SK-N-SH treated with all-trans-retinoic acid at 6 μM for 48 hours (cell line): ENCODE data around the gene MRPL11.

Source experiments
- ATAC-seq: fragments of 200-7000 bp; cut with Tn5 transposase; 3 replicates; pipeline ENCODE4 v1.9.1; 2020; ENCODE audit warnings: mild to moderate bottlenecking, moderate library complexity
- ARNTL ChIP-seq: fragments of 450-650 bp; formaldehyde crosslinking; IDR thresholded peaks from 2 replicates; pipeline ENCODE4 v1.5.0; 2020; ENCODE audit warnings: low read depth, mild to moderate bottlenecking, moderate library complexity, borderline replicate concordance
- CSDC2 ChIP-seq: fragments of 250-450 bp; sonication (Bioruptor Pico); IDR thresholded peaks from 2 replicates; pipeline ENCODE4 v1.5.0; 2020; ENCODE audit warnings: mild to moderate bottlenecking, moderate library complexity
- ESRRG ChIP-seq: fragments of 250-450 bp; sonication (Bioruptor Pico); IDR thresholded peaks from 2 replicates; pipeline ENCODE4 v1.6.1; 2021; ENCODE audit warnings: mild to moderate bottlenecking
- ISL1 ChIP-seq: fragments of 250-450 bp; sonication (Bioruptor Pico); IDR thresholded peaks from 2 replicates; pipeline ENCODE4 v2.1.2; 2022; ENCODE audit warnings: mild to moderate bottlenecking, moderate library complexity
- OSR1 ChIP-seq: fragments of 250-450 bp; sonication (Bioruptor Pico); IDR thresholded peaks from 2 replicates; pipeline ENCODE4 v1.8.0; 2022; ENCODE audit warnings: moderate library complexity, mild to moderate bottlenecking, inconsistent platforms
- PPARA ChIP-seq: fragments of 250-450 bp; sonication (Bioruptor Pico); IDR thresholded peaks from 2 replicates; pipeline ENCODE4 v1.5.0; 2020; ENCODE audit warnings: mild to moderate bottlenecking, borderline replicate concordance
- RARB ChIP-seq: fragments of 250-450 bp; sonication (Bioruptor Pico); IDR thresholded peaks from 2 replicates; pipeline ENCODE4 v1.8.0; 2021; ENCODE audit warnings: mild to moderate bottlenecking, moderate library complexity
- SNAI2 ChIP-seq: fragments of 250-450 bp; sonication (Bioruptor Pico); IDR thresholded peaks from 2 replicates; pipeline ENCODE4 v1.5.0; 2020; ENCODE audit warnings: mild to moderate bottlenecking, moderate library complexity
- TCF4 ChIP-seq: fragments of 250-450 bp; sonication (Bioruptor Pico); IDR thresholded peaks from 2 replicates; pipeline ENCODE4 v1.8.0; 2021; ENCODE audit warnings: mild to moderate bottlenecking, moderate library complexity, borderline replicate concordance
- ZC3H10 ChIP-seq: fragments of 250-450 bp; sonication (Bioruptor Pico); IDR thresholded peaks from 2 replicates; pipeline ENCODE4 v1.5.1; 2021; ENCODE audit warnings: mild to moderate bottlenecking, moderate library complexity
- ZFP3 ChIP-seq: fragments of 250-450 bp; sonication (Bioruptor Pico); IDR thresholded peaks from 2 replicates; pipeline ENCODE4 v1.5.0; 2020; ENCODE audit warnings: mild to moderate bottlenecking, moderate library complexity
- ZNF565 ChIP-seq: fragments of 450-650 bp; formaldehyde crosslinking; conservative IDR thresholded peaks from 2 replicates; pipeline ENCODE4 v1.5.0; 2020; ENCODE audit warnings: low read depth, mild to moderate bottlenecking, moderate library complexity
- ZNF70 ChIP-seq: fragments of 450-650 bp; formaldehyde crosslinking; IDR thresholded peaks from 2 replicates; pipeline ENCODE4 v1.5.0; 2020; ENCODE audit warnings: mild to moderate bottlenecking, moderate library complexity
- TF ChIP-seq, protein P1 (sequence below): fragments of 250-450 bp; sonication (Bioruptor Pico); IDR thresholded peaks from 2 replicates; pipeline ENCODE4 v1.8.0; 2020; ENCODE audit warnings: mild to moderate bottlenecking, moderate library complexity, borderline replicate concordance
- TF ChIP-seq, protein P2 (sequence below): fragments of 250-450 bp; sonication (Bioruptor Pico); IDR thresholded peaks from 2 replicates; pipeline ENCODE4 v1.8.0; 2021; ENCODE audit warnings: low read depth, mild to moderate bottlenecking, moderate library complexity, borderline replicate concordance
- TF ChIP-seq, protein P3 (sequence below): fragments of 250-450 bp; sonication (Bioruptor Pico); IDR thresholded peaks from 2 replicates; pipeline ENCODE4 v1.5.1; 2020; ENCODE audit warnings: low read depth, mild to moderate bottlenecking, moderate library complexity
- TF ChIP-seq, protein P4 (sequence below): fragments of 250-450 bp; sonication (Bioruptor Pico); IDR thresholded peaks from 2 replicates; pipeline ENCODE4 v1.5.0; 2020; ENCODE audit warnings: mild to moderate bottlenecking, moderate library complexity
- TF ChIP-seq, protein P5 (sequence below): fragments of 250-450 bp; sonication (Bioruptor Pico); IDR thresholded peaks from 2 replicates; pipeline ENCODE4 v1.5.1; 2021; ENCODE audit warnings: mild to moderate bottlenecking, moderate library complexity

The MRPL11 gene

DNA sequence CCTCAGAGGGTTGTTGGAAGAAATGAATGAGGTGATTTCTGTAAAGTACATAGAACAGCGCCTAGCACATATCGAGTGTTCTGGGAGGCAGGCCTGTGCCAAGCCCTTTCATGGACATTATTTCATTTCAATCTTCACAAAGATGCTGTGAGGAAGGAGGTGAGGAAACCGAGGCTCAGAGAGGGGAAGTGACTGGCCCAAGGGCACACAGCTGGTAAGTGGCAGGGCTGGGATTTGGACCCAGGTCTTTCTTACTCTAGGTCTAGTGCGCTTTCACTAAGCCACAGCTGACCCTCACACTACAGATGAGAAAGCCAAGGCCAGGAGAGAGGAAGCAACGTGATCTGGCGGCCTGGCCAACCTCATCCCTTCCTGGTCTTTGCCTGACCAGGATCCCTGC, 30.0 kb upstream of the MRPL11 start:
- no peak for ATAC-seq
- no peak for TF ChIP-seq SNAI2 (CRISPR knock-in tag)
- TF ChIP-seq, protein P1, sequence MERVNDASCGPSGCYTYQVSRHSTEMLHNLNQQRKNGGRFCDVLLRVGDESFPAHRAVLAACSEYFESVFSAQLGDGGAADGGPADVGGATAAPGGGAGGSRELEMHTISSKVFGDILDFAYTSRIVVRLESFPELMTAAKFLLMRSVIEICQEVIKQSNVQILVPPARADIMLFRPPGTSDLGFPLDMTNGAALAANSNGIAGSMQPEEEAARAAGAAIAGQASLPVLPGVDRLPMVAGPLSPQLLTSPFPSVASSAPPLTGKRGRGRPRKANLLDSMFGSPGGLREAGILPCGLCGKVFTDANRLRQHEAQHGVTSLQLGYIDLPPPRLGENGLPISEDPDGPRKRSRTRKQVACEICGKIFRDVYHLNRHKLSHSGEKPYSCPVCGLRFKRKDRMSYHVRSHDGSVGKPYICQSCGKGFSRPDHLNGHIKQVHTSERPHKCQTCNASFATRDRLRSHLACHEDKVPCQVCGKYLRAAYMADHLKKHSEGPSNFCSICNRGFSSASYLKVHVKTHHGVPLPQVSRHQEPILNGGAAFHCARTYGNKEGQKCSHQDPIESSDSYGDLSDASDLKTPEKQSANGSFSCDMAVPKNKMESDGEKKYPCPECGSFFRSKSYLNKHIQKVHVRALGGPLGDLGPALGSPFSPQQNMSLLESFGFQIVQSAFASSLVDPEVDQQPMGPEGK (CRISPR knock-in tag): no peak
- TF ChIP-seq, protein P2, sequence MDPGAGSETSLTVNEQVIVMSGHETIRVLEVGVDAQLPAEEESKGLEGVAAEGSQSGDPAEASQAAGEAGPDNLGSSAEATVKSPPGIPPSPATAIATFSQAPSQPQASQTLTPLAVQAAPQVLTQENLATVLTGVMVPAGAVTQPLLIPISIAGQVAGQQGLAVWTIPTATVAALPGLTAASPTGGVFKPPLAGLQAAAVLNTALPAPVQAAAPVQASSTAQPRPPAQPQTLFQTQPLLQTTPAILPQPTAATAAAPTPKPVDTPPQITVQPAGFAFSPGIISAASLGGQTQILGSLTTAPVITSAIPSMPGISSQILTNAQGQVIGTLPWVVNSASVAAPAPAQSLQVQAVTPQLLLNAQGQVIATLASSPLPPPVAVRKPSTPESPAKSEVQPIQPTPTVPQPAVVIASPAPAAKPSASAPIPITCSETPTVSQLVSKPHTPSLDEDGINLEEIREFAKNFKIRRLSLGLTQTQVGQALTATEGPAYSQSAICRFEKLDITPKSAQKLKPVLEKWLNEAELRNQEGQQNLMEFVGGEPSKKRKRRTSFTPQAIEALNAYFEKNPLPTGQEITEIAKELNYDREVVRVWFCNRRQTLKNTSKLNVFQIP: no peak
- TF ChIP-seq ZC3H10 (CRISPR knock-in tag): no peak
- TF ChIP-seq PPARA (CRISPR knock-in tag): no peak
- no peak for TF ChIP-seq ZNF70
- no peak for TF ChIP-seq ZFP3 (CRISPR knock-in tag)
- no peak for TF ChIP-seq CSDC2
- no peak for TF ChIP-seq ESRRG
- TF ChIP-seq, protein P3, sequence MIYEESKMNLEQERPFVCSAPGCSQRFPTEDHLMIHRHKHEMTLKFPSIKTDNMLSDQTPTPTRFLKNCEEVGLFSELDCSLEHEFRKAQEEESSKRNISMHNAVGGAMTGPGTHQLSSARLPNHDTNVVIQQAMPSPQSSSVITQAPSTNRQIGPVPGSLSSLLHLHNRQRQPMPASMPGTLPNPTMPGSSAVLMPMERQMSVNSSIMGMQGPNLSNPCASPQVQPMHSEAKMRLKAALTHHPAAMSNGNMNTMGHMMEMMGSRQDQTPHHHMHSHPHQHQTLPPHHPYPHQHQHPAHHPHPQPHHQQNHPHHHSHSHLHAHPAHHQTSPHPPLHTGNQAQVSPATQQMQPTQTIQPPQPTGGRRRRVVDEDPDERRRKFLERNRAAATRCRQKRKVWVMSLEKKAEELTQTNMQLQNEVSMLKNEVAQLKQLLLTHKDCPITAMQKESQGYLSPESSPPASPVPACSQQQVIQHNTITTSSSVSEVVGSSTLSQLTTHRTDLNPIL (CRISPR knock-in tag): no peak
- TF ChIP-seq OSR1 (CRISPR knock-in tag): no peak
- no peak for TF ChIP-seq ARNTL (CRISPR knock-in tag)
- TF ChIP-seq, protein P4, sequence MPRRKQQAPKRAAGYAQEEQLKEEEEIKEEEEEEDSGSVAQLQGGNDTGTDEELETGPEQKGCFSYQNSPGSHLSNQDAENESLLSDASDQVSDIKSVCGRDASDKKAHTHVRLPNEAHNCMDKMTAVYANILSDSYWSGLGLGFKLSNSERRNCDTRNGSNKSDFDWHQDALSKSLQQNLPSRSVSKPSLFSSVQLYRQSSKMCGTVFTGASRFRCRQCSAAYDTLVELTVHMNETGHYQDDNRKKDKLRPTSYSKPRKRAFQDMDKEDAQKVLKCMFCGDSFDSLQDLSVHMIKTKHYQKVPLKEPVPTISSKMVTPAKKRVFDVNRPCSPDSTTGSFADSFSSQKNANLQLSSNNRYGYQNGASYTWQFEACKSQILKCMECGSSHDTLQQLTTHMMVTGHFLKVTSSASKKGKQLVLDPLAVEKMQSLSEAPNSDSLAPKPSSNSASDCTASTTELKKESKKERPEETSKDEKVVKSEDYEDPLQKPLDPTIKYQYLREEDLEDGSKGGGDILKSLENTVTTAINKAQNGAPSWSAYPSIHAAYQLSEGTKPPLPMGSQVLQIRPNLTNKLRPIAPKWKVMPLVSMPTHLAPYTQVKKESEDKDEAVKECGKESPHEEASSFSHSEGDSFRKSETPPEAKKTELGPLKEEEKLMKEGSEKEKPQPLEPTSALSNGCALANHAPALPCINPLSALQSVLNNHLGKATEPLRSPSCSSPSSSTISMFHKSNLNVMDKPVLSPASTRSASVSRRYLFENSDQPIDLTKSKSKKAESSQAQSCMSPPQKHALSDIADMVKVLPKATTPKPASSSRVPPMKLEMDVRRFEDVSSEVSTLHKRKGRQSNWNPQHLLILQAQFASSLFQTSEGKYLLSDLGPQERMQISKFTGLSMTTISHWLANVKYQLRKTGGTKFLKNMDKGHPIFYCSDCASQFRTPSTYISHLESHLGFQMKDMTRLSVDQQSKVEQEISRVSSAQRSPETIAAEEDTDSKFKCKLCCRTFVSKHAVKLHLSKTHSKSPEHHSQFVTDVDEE (CRISPR knock-in tag): no peak
- no peak for TF ChIP-seq TCF4 (CRISPR knock-in tag)

DNA sequence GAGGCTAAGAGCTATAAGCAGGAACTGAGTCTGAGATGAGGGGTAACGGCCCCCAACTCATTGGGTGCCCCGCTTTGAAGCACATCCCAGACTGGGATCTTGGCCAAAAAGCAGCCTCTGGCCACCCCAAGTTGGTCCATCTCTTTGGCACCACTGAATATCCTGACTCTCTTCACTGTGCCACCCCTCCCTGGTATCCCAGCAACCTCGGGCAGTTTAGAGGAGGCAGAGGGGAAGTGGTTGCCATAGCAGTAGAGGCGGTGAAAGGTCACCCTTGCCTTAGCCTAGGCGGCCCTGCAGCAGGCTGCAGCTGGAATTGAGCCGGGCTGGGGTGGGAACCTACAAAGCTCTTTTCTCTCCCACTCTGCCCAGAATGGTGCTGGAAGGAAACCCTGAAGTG, 29.1 kb upstream of the MRPL11 start:
- ATAC-seq: no peak; the same call in 2 of the 3 replicates
- TF ChIP-seq RARB (no peak), ISL1 (CRISPR knock-in tag) (no peak), ZNF565 (CRISPR knock-in tag) (no peak), ZFP3 (CRISPR knock-in tag) (no peak)
- TF ChIP-seq, protein P5, sequence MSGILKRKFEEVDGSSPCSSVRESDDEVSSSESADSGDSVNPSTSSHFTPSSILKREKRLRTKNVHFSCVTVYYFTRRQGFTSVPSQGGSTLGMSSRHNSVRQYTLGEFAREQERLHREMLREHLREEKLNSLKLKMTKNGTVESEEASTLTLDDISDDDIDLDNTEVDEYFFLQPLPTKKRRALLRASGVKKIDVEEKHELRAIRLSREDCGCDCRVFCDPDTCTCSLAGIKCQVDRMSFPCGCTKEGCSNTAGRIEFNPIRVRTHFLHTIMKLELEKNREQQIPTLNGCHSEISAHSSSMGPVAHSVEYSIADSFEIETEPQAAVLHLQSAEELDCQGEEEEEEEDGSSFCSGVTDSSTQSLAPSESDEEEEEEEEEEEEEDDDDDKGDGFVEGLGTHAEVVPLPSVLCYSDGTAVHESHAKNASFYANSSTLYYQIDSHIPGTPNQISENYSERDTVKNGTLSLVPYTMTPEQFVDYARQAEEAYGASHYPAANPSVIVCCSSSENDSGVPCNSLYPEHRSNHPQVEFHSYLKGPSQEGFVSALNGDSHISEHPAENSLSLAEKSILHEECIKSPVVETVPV: no peak
- TF ChIP-seq, protein P3 (CRISPR knock-in tag): no peak
- TF ChIP-seq, protein P1 (CRISPR knock-in tag): no peak
- TF ChIP-seq, all 23 proteins: peak for 0
